IMR-90 (cell line): ENCODE measurements around the gene GTSE1.

Source experiments
- CTCF ChIP-seq: conservative IDR thresholded peaks from 2 replicates; pipeline ENCODE4 v1.5.1; 2012; ENCODE audit warnings: mild to moderate bottlenecking, low read depth, low read length, improper control_type of control experiment
- ELK1 ChIP-seq: fragments of 150-350 bp; IDR thresholded peaks from 2 replicates; pipeline ENCODE4 v1.6.1; 2016; ENCODE audit warnings: low read depth, mild to moderate bottlenecking, low read length, moderate library complexity, borderline replicate concordance
- POLR2A ChIP-seq: IDR thresholded peaks from 2 replicates; pipeline ENCODE4 v1.6.1; 2012; ENCODE audit warnings: mild to moderate bottlenecking, low read depth, low read length

- TF ChIP-seq CTCF (no peak), ELK1 (no peak), POLR2A (no peak)
Observed at GRCh38 chr22:46354993-46355305, 58.3 kb downstream of the GTSE1 start.
